HepG2 (cell line): ENCODE results near the gene SDF2.

Experiments
- ZNF274 ChIP-seq: sonication (generic); formaldehyde crosslinking; IDR thresholded peaks from 2 replicates; pipeline ENCODE4 v1.5.1; 2020; ENCODE audit warnings: mild to moderate bottlenecking, missing genetic modification reagents
- TF ChIP-seq, protein P1 (sequence below): sonication (generic); formaldehyde crosslinking; IDR thresholded peaks from 2 replicates; pipeline ENCODE4 v1.5.0; 2020; ENCODE audit warnings: mild to moderate bottlenecking, missing genetic modification reagents, moderate library complexity

DNA sequence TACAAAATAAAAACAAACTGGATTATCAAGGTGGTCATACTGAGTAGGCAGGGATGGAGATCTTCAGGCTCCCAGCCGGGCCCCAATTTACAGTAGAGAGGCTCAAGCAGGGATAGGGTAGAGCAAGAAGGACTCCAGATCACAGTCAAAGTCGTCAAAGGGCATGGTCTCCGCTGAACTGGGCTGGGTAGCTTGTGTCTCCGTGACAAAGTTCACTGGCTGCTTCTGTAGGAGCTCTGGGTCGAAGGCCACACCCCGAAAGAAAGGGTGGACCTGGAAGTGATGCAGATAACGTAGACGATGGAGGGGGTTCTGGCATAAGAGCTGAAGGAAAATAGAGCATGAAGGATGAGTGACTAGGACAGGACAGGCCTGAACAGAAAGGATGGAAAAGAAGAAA lies 51.3 kb downstream of the SDF2 start:
- no peak for TF ChIP-seq ZNF274 (CRISPR knock-in tag)
- TF ChIP-seq, protein P1, sequence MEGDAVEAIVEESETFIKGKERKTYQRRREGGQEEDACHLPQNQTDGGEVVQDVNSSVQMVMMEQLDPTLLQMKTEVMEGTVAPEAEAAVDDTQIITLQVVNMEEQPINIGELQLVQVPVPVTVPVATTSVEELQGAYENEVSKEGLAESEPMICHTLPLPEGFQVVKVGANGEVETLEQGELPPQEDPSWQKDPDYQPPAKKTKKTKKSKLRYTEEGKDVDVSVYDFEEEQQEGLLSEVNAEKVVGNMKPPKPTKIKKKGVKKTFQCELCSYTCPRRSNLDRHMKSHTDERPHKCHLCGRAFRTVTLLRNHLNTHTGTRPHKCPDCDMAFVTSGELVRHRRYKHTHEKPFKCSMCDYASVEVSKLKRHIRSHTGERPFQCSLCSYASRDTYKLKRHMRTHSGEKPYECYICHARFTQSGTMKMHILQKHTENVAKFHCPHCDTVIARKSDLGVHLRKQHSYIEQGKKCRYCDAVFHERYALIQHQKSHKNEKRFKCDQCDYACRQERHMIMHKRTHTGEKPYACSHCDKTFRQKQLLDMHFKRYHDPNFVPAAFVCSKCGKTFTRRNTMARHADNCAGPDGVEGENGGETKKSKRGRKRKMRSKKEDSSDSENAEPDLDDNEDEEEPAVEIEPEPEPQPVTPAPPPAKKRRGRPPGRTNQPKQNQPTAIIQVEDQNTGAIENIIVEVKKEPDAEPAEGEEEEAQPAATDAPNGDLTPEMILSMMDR: no peak
